ENCODE measurements around the gene CNN2.

- TF ChIP-seq POLR2A (IDR thresholded peaks at IDR 0.05) (no peak), CTCF (IDR thresholded peaks at IDR 0.05) (no peak)
These were observed 49.3 kb upstream of the CNN2 start for GRCh38 chr19:977058-977464.

All from body of pancreas (tissue), 4 donors.